Neural crest cell (in vitro differentiated cells): ENCODE results near the gene GRN. TPM values are rescaled to one million over a fixed set of nuclear protein-coding genes. Genes with fewer than 3 reads are reported as not detected.
"Not testable (repeated sequence)": the region's sequence is repeated elsewhere in the genome, so short reads cannot be mapped to it uniquely, and the experiment has no call there.

Source experiments
- DNase-seq: peaks from one replicate; pipeline ENCODE4 v3.0.0; 2021; ENCODE audit warnings: low read depth, mixed read lengths, low spot score
- H3K27ac Mint-ChIP-seq: one replicate; pipeline ENCODE4 v1.8.0; 2021; ENCODE audit warnings: mild to moderate bottlenecking, mixed read lengths; ENCODE audit not compliant: unreplicated experiment
- H3K27me3 Mint-ChIP-seq: 2 replicates; pipeline ENCODE4 v1.8.0; 2021; ENCODE audit warnings: low read depth, mild to moderate bottlenecking, mixed read lengths
- H3K36me3 Mint-ChIP-seq: 2 replicates; pipeline ENCODE4 v1.8.0; 2021; ENCODE audit warnings: low read depth, mild to moderate bottlenecking, mixed read lengths
- H3K4me1 Mint-ChIP-seq: 2 replicates; pipeline ENCODE4 v1.8.0; 2021; ENCODE audit warnings: mixed read lengths
- H3K4me3 Mint-ChIP-seq: one replicate; pipeline ENCODE4 v1.8.0; 2021; ENCODE audit warnings: mild to moderate bottlenecking, mixed read lengths
- H3K9me3 Mint-ChIP-seq: 2 replicates; pipeline ENCODE4 v1.8.0; 2021; ENCODE audit warnings: mixed read lengths
- CTCF ChIP-seq: fragments of 200-600 bp; sonication (generic); conservative IDR thresholded peaks from 2 replicates; pipeline ENCODE4 v1.5.0; 2021; ENCODE audit warnings: antibody characterized with exemption, mild to moderate bottlenecking
- total RNA-seq: library from RNA; stranded (reverse); gene quantifications from 2 replicates; pipeline ENCODE4 v1.2.1, GENCODE V29; 2021

Gene GRN
- total RNA-seq, 1 donor from 2014 or later = 70.0 TPM

DNA sequence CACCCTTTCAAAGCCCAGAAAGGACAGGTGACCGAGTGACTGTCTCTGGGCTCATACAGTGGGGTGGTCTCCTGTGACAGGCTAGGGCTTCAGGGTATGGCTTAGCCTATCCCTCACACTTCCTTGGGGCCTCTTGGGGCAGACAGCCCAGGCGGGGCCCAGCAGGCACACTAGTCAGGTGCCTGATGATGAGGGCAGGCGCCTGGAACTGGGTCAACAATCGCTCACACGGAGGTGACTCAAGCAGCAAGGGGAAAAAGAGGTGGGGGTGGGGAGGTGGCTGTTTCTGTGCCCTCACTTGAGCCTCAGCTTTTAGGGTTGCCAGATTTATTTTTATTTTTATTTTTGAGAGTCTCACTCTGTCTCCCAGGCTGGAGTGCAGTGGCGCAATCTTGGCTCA is 6.4 kb upstream of the GRN start:
- Mint-ChIP-seq H3K36me3 (no peaks in the 10 kb centered on the region), H3K4me1 (no peaks in the 10 kb centered on the region), H3K9me3 (no peaks in the 10 kb centered on the region), H3K27me3 (peaks cover 64% of the 10 kb centered on the region), H3K27ac (no peak overlapping the region), H3K4me3 (no peak overlapping the region)
- TF ChIP-seq CTCF = no peak
- DNase-seq = no peak

- not testable (repeated sequence) for H3K4me1 Mint-ChIP-seq, H3K36me3 Mint-ChIP-seq, H3K9me3 Mint-ChIP-seq, H3K27ac Mint-ChIP-seq, H3K4me3 Mint-ChIP-seq, DNase-seq
- peaks cover 58% of the 10 kb centered on the region for H3K27me3 Mint-ChIP-seq
Observed at GRCh38 chr17:44340553-44340952, 4.5 kb upstream of the GRN start.

- peaks cover 15% of the 10 kb centered on the region for H3K4me1 Mint-ChIP-seq
- H3K9me3 Mint-ChIP-seq = no peaks in the 10 kb centered on the region
- TF ChIP-seq CTCF = no peak
- no peaks in the 10 kb centered on the region for H3K36me3 Mint-ChIP-seq
- DNase-seq = no peak
- H3K27ac Mint-ChIP-seq = no peak overlapping the region
- peaks cover 39% of the 10 kb centered on the region for H3K27me3 Mint-ChIP-seq
- H3K4me3 Mint-ChIP-seq = peak overlapping the region; percentile 26
Observed at GRCh38 chr17:44343510-44344209, 1.4 kb upstream of the GRN start.

- peak; percentile 61 for DNase-seq
- Mint-ChIP-seq H3K4me3 (peak overlapping the region; percentile 96), H3K4me1 (peaks cover 15% of the 10 kb centered on the region)
Observed at GRCh38 chr17:44345454-44346026, 438 bp downstream of the GRN start.

GRCh38 chr17:44346064-44346844 is 1.2 kb downstream of the GRN start:
- Mint-ChIP-seq H3K4me3 (peak overlapping the region; percentile 96), H3K9me3 (no peaks in the 10 kb centered on the region), H3K27me3 (peaks cover 27% of the 10 kb centered on the region), H3K4me1 (peaks cover 15% of the 10 kb centered on the region), H3K27ac (no peak overlapping the region), H3K36me3 (no peaks in the 10 kb centered on the region)
- no peak for DNase-seq
- TF ChIP-seq CTCF = no peak

More at GRCh38 chr17:44345454-44346026, 438 bp downstream of the GRN start:
- H3K27ac Mint-ChIP-seq = peak overlapping the region; percentile 86
- TF ChIP-seq CTCF = peak; percentile 61
- no peaks in the 10 kb centered on the region for H3K9me3 Mint-ChIP-seq
- H3K36me3 Mint-ChIP-seq = no peaks in the 10 kb centered on the region
- H3K27me3 Mint-ChIP-seq = peaks cover 30% of the 10 kb centered on the region

- Mint-ChIP-seq H3K4me3 (peak overlapping the region; percentile 44), H3K4me1 (peaks cover 15% of the 10 kb centered on the region), H3K27me3 (peaks cover 19% of the 10 kb centered on the region)
- DNase-seq, H3K36me3 Mint-ChIP-seq, H3K9me3 Mint-ChIP-seq, H3K27ac Mint-ChIP-seq: not testable (repeated sequence)
Observed at GRCh38 chr17:44347206-44348055, 2.3 kb downstream of the GRN start.
